GM21423 (cell line): ENCODE results near the gene PRKCD.

Experiments used
- ATAC-seq: cut with Tn5 transposase; IDR thresholded peaks from one replicate; pipeline ENCODE4 v1.9.1; 2021; ENCODE audit warnings: mild to moderate bottlenecking, moderate library complexity; ENCODE audit not compliant: unreplicated experiment

Gene PRKCD

DNA sequence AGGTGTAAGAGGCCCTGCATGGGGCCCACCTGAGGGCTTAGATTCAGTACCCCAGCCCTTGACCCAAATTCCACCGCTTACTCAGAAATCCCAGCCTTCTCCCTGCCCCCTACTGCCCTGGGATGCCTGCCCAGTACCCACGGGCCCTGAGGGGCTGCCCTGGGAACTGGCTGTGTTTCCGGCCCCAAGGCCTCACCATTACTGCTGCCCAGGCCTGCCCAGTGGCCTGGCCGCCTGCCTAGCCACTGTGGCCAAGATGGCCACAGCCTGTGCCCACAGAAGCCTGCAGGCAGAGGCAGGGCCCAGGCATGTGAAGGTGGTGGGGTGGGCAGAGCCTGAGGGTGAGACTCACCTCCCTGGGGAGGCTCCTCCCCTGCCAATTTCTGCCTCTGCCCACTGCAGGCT is 6.1 kb upstream of the PRKCD start:
- no peak for ATAC-seq

DNA sequence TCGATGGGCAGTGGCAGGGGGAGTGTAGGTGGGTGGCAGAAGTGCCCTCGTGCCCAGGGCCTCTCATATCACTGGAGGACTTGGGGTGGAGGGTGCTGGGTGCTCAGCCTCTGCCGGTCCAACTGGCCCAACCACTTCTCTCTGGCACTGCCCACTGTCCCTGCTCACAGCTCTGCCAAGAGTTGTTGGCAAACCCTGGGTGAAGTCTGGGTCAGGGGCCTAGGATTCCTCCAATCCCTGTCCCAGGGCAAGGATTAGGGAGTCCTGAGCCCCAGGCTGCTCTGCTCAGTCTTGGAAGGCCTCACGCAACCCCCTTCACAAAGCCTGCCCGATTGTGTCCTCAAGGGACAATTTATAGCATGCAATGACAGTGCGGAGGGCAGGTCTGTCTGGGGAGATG is 5.2 kb upstream of the PRKCD start:
- no peak for ATAC-seq

- ATAC-seq = no peak
Observed at GRCh38 chr3:53156368-53156834, 4.6 kb upstream of the PRKCD start.

- ATAC-seq = no peak
Observed at GRCh38 chr3:53157974-53158580, 2.9 kb upstream of the PRKCD start.

GRCh38 chr3:53158765-53159155 is 2.2 kb upstream of the PRKCD start:
- ATAC-seq = no peak

GRCh38 chr3:53159156-53160060 is 1.6 kb upstream of the PRKCD start:
- no peak for ATAC-seq

DNA sequence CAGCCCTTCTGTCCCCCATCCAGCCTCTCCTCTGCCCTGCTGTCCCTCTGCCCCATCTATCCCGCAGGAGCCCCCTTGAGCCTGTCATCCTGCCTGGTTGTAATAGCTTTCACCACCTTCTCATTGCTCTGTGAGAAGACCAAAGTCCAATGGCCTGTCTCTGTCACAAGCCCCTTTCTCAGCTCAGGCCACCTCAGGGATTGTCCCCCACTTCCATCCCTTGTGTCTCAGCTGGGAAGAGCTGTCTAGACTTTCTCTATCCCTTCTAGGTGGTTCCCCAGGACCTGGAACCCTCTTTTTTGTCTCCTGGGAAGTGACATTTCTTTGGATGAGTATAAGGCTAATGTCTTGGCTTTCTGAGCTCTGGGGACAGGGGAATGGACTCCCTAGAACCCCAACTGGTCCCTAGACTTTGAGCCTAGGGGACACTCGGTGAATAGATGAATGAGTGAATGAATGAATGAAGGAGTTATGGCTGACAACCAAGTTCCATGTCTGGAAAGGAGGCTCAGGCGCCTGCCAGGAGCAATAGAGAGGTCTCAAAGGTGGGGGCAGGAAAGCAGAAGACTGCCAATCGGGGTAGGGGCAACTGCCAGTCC is 849 bp upstream of the PRKCD start:
- ATAC-seq = no peak

DNA sequence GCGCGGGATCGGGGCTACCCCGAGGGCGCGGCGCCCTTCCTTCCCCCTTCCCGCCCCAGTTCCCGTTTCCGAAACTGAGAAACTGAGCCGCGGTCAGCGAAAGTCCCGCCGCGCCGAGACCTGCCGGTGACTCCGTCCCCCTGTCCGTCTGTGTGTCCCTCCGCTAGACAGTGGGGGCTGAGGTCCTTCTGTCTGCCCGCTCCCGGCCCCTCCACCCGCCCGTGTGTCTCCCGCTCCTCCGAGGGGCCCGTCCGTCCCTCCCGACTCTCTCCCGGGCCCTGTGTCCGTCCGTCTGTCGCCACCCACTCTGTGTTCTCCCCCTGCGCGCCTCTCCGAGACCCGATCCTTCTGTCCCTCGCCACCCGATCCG is 426 bp downstream of the PRKCD start:
- peak; percentile 14 for ATAC-seq

- no peak for ATAC-seq
Observed at GRCh38 chr3:53161820-53162671, 1.0 kb downstream of the PRKCD start.

DNA sequence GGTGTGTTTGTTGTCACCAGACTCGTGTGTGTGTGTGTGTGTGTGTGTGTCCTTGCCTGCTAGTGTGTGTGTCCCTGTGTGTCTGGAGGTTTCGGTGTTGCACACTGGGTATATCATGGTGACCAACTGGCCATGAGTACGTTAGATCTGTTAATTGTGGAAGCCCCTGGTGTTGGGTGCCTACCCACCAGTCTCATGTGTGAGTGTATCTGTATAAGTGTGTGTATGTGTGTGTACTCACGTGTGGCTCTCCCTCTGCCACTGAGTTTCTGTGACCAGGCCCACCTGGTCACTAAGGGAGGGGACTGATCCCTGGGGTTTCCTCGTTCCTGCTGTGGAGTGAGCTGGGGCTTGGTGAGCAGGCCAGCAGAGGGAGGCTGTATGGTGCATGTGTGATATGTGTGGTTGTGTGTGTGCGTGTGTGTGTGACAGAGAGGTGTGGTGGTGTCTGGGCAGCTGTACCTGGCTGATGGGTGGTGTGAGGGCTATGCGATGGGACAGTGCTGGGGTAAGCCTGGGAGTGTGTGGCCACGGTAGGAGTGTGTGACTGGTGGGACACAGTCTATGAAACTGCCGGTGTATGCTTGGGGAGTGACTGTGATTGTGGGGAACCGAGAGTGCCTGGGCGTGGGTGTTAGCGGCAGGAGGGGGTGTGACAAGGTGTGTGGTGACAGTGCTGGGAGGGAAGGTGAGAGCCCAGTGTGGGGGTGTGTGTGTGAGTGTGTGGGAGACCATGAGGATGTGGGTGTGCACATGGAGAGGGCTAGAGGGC is 1.8 kb downstream of the PRKCD start:
- ATAC-seq = peak; percentile 25

GRCh38 chr3:53163444-53164387 is 2.7 kb downstream of the PRKCD start:
- ATAC-seq = no peak

DNA sequence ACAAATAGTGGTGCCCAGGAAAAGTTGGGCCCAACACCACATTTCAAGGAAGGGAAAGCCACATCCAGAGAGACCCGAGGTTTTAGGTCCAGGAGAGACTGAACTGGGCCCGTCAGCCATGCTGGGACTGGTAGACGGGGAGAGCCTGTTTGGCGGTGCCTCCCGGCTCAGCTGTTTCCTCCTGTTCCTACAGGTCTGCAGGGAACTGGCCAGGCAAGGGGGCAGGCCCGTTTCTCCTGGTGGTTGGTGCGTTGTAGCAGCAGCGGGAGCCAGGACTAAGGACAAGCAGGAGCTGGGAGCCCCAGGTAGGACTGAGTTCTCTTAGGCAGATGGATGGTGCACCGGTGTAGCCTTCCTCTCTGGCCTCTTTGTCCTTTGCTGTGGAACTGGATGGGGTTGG is 3.9 kb downstream of the PRKCD start:
- no peak for ATAC-seq

DNA sequence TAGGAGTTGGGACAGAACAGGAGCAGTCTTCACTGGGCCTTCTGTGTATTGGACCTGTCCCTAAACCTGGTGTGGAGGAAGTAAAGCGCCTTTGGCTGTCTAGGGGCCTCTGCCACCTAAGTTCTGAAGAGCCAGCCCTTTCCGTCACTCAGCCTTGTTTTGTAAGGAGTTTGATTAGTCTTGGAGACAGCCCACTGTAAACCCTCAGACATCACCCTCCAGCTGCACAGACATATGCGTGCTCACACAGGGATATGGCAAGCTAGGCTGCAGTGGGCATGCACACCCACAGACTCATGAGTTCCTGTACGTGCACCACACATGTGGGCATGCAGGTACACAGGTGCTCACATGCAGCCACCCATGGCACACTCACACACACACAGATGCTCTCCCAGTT is 5.2 kb downstream of the PRKCD start:
- no peak for ATAC-seq

GRCh38 chr3:53166781-53167291 is 5.8 kb downstream of the PRKCD start:
- ATAC-seq = no peak

GRCh38 chr3:53167418-53168174 is 6.6 kb downstream of the PRKCD start:
- no peak for ATAC-seq

GRCh38 chr3:53168175-53168923 is 7.3 kb downstream of the PRKCD start:
- ATAC-seq = no peak

- ATAC-seq = no peak
Observed at GRCh38 chr3:53169045-53169831, 8.2 kb downstream of the PRKCD start.
